GM13977 (cell line): ENCODE measurements around the gene NPHP4.
"Not testable (repeated sequence)": the region's sequence is repeated elsewhere in the genome, so short reads cannot be mapped to it uniquely, and the experiment has no call there.

Experiments used
- DNase-seq: peaks from one replicate; pipeline ENCODE4 v3.0.0; 2012; ENCODE audit warnings: low spot score
- CTCF ChIP-seq: IDR thresholded peaks from 2 replicates; pipeline ENCODE4 v1.5.1; 2012; ENCODE audit warnings: mild to moderate bottlenecking, control low read depth; ENCODE audit not compliant: insufficient read depth; ENCODE audit errors: extremely low read depth, missing control alignments
- in situ Hi-C: fragments of 300-500 bp; cut with MboI; formaldehyde crosslinking; loops from one replicate; pipeline ENCODE4 v1.12.0; 2022; ENCODE audit warnings: low sequenced_read_pairs, low pct_unique_long_range_greater_than_20kb, mixed read lengths, inconsistent platforms; ENCODE audit not compliant: unreplicated experiment

Gene NPHP4

GRCh38 chr1:5926686-5927435 is 65.4 kb downstream of the NPHP4 start:
- in situ Hi-C loops = no loop called here
- no peak for TF ChIP-seq CTCF
- no peak for DNase-seq

GRCh38 chr1:5922700-5923330 is 69.4 kb downstream of the NPHP4 start:
- in situ Hi-C loops = loop anchor here (25.0 kb wide), 1 partner anchor 411 kb away; no protein-coding TSS in a partner anchor
- DNase-seq = not testable (repeated sequence)

GRCh38 chr1:5921671-5922070 is 70.6 kb downstream of the NPHP4 start:
- DNase-seq = no peak
- TF ChIP-seq CTCF = no peak
- in situ Hi-C loops = loop anchor here (25.0 kb wide), 1 partner anchor 409 kb away; no protein-coding TSS in a partner anchor

- in situ Hi-C loops = loop anchor here (25.0 kb wide), 1 partner anchor 409 kb away; no protein-coding TSS in a partner anchor
- TF ChIP-seq CTCF = no peak
- DNase-seq = no peak
These were observed 71.1 kb downstream of the NPHP4 start for GRCh38 chr1:5921129-5921528.

- in situ Hi-C loops = loop anchor here (25.0 kb wide), 1 partner anchor 408 kb away; no protein-coding TSS in a partner anchor
- no peak for DNase-seq
- no peak for TF ChIP-seq CTCF
These were observed 72.0 kb downstream of the NPHP4 start for GRCh38 chr1:5920201-5920600.

- in situ Hi-C loops = loop anchor here (25.0 kb wide), 1 partner anchor 406 kb away; no protein-coding TSS in a partner anchor
- no peak for TF ChIP-seq CTCF
- no peak for DNase-seq
These were observed 74.0 kb downstream of the NPHP4 start for GRCh38 chr1:5918275-5918649.
